GM21447 (cell line): ENCODE data around the gene DST.

Source experiments
- ATAC-seq: cut with Tn5 transposase; IDR thresholded peaks from one replicate; pipeline ENCODE4 v1.9.1; 2021; ENCODE audit not compliant: unreplicated experiment

The DST gene

DNA sequence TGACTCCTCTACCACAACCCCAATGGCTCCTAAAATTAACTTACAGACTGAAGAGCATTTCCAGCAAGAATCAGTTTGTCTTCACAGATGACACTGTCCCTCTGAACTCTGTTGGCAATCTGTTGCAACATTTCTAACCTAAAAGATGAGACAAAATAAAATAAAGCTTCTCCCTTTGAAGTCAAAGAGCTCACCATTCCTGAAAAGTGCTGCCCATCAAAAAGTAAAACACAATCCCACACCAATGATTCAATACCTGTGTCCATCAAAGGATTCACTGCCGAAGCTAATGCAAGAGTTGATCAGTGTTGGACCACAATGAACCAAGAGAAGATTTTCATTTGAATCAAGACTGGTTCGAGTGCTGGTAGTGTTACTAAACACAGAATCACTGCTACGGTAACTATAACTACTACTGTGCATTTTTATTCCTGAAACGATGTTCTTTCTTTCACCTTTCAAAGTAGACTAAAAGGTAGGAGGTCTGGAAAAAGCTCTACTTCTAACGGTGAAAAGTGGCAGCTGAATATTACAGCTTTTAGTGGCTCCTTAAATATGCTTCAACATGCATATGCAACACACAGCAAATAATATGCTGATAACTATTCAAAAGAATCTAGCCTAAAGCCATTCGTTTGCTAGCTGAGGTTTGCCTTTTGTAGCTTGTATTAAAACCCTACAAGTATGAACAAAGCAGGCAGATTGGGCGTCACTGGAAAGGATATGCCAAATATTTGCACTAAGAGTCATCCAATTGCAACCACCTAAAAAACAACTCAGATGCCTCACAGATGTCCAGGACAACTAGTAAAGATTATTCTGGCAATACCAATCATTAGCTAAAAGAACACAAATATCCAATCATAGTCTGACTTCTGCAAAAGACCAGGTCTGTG lies at the start of gene DST:
DST (minus strand) TSS at position 524 of the 896 bp plus-strand sequence.
- ATAC-seq: no peak

DNA sequence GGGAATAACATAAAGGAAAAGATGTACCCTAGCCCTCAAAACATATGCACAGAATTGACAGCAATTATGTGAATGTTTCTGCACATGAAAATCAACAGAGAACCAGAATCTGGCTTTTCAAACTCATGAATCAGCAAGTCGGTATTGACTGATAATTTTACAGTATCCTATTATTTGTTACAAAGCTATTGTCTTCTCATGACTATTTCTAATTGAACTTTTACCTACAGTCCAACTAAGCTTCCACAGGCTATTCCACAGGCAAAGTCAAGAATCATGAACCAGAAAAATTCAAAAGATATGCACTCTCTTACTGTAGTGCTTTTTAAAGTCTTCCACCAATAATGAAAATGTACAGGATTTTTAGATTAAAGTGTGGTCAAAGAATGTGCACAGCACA lies 49.1 kb upstream of the DST start:
- ATAC-seq: no peak

DNA sequence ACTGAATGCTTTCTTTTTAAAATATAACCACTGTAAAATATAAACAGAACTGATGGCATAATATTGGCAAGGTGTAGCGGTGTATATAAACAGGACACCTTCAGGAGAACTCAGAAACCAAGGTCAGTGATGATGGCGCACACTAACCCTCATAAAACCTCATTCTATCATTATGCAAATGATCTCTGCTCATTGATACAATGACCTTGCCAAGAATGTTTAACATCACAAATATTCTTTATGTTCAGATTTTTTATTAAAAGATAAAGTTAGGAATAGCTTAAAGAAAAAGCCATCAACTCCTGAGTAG lies 48.6 kb upstream of the DST start:
- ATAC-seq: no peak

DNA sequence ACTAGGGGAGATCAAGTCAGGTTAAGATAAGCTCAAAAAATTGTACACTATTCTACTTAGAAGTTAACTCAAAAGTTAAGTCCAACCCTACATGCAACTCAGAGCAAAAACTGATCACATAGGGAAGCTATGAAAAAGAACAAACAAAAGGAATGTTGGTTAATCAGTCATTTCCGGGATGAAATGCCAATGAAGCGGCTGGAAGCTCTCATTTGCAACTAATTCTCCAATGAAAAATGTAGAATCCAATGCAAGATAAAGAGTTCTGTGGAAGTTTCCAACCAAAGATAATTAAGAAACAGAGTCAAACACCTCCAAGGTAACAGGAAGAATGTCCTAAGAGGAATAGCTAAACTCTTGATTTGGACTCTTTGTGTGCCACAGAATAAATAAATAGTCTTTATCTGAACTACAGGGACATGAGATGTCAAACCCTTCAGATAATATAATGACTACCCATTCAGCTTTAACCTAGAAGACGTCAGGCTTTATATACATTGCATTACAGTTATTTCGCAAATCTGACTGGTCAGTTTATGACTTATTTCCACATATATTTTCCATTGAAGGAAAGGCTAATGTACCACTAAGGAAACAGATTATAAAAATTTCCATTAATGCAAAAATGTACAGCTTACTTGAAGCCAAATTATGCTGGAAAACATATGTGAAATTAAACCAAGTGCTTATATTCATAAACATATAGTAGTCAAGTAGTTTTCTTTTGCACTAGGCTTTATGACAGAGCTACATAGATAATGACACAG lies 48.0 kb upstream of the DST start:
- ATAC-seq: no peak

DNA sequence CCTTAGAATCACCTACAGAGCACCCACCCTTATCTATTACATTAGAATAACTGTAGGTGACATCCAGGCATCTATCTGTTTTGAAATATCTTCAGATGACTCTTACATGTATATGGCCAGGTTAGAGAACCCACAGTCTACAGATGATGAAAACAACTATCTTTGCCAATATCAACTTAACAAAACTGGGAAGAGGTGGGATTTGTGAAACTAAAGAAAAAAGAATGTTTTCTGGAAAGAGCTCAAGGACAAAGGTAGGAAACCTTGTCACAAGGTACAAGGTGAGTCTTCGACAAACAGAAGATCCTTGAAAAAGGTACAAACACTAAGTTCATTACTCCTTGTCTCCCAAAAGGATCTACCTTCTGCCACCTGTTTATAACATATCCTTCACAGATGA lies 47.0 kb upstream of the DST start:
- no peak for ATAC-seq

DNA sequence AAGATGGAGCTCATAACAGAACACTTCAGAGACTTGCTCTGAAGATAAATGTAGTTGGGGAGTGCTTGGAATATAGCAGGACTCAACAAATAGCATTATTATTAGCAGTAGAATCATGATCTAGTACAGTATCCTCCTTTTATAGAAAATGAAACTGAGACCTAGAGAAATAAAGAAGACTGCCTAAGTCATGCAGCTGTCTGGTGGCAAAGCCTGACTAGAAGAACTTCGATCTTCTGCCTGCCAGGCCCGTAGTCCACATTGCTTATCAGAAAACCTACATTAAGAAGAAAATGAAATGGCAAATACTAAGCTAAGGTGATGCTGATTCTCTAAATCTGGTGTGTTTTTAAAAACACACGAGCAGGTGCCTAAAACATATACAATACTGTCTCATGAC lies 46.4 kb upstream of the DST start:
- peak; percentile 80 for ATAC-seq

DNA sequence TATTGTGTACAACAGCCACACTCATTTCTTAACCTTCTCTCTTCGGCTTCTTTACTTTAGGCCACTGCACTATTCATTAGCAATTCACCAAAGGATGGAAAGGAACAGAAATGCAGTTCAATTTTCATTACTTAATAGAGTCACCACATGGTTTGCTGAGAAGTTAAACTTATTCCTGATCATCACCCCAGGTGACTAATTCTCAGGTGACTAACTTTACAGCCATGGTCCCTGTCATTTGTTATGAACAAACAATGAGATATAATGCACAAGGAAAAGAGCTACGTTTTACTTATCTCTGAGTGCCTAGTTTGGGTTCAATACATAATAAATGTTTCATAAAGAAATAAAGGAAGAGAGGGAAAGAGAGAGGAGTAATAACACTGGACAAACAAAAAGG lies 45.8 kb upstream of the DST start:
- ATAC-seq: no peak

DNA sequence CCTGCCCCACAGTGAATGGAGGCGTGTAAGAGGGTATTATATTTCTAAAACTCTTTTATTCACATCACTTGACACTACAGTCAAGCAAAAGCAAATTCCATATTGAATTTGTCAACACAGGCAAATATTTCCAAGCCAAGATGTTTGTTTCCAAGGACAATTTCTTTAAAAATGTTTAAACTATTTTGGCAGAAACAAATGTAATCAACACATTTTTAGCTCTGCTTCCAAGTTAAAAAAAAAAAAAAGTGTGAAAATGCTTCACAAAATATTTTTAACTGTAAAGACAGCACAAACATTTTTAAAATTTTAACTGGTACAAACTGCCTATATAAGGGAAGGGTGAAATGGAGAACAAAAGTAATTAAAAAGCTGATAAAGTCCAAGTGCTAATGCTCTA lies 44.9 kb upstream of the DST start:
- no peak for ATAC-seq

DNA sequence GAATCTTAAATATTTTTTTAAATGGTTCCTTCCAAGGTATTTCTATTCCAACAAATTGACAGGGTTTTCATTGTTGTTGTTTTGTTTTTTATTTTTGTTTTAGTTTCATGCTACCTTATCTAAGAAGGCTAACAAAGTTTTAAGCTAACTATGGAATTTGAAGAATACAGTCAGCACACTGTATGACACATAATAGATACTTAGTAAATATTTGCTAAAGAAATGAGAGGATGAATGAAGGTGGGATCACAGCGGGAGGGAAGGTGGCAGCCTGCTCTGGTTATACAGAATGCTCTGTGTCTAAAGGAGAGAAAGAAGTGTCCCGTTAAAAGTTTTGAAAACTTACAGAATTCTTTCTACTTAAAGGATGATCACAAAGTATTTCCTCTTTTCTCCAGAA lies 43.7 kb upstream of the DST start:
- no peak for ATAC-seq

DNA sequence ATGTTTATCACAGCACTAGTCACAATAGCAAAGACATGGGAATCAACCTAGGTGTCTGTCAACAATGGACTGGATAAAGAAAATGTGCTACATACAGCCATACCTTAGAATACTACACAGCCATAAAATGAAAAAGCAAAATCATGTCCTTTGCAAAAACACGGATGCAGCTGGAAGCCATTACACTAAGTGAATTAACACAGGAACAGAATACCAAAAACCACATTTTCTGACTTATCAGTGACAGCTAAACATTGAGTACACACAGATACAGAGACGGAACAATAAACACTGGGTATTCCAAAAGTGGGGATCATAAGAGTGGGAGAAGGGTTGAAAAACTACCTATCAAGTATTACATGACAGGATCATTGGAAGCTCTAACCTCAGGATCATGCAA lies 43.3 kb upstream of the DST start:
- no peak for ATAC-seq

DNA sequence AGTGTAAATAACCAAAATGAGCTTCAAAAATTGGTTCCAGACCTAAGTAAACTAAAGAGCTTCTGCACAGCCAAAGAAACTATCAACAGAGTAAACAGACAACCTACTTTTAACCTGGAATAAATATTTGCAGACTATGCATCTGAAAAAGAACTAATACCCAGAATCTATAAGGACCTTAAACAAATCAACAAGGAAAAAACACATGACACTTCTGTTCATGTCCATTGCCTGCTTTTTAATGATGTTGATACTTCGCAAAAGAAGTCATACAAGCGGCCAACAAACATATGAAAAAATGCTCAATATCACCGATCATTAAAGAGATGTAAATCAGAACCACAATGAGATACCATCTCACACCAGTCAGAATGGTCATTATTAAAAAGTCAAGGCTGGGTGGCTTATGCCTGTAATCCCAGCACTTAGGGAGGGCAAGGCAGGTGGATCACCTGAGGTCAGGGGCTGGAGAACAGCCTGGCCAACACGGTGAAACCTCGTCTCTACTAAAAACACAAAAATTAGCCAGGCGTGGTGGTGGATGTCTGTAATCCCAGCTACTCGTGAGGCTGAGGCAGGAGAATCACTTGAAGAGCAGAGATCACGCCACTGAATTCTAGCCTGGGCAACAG lies 42.5 kb upstream of the DST start:
- ATAC-seq: no peak

DNA sequence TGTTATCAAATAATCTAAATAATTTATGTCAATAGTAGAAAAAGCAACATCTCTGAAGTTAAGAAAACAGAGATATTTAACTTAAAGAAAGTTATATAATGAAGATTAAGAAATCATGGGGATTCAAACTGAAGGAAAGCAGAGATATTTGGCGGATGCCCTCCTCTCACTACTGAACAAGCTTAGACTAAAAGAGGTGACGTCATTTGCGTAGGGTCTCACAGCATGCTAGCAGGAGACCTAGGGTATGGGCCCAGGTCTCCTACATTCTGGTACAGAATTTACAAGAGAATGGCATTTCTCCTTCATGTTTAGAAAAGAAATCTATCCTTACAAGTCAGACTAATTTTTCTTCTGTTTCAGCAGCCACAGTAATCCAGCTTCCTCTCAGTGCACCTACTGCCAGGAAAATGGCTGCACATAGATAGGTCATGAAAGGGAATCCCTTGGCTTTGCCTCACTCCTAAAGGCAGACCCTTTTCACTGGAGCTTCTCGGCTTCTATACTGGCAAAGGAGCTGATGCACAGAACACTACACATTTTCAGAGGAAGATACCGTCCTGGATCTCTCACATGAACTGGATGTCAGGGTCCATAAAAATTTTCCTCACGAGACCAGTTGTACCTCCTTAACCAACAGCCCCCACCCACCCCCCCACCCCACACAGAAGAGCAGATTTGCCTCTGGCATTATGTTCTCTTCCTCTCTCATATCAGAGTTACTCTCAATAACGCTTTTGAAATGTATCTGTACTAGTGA lies 41.8 kb upstream of the DST start:
- no peak for ATAC-seq

DNA sequence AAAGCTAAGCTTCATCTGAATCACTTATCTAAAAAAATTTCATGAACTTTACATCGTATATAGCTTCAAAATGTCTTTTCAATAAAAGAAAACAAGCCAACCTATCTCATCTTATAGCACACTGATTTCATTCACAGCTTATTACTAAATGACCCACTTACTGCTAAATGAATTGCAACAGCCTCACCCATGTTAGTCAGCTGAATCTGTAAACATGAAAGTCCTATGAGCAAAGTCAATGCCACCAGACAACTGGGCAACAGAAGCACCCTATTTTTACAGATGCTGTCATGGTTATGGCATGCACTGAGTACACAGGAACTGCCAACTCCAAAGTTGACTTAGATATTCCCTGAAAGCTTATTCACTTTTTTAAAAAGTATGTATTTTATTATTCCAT lies 41.2 kb upstream of the DST start:
- ATAC-seq: no peak

DNA sequence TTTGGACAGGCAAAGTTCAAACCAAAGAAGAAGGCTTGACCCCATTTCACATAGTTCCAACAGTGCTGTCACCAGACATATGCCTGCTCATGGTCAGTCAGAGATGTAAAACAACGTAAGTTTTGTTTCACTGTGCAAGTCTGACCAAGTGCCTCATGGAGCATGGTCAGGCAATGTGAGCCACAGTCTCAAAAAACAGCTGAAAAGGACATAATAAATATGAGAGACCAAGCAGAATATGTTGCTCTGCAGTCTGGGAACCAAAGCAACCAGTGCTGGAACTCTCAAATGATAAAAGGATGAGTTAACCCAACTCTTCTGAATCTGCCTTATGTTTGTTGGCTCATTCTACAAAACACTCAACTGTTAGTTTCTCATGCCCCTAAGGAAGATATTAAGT lies 39.9 kb upstream of the DST start:
- ATAC-seq: no peak

DNA sequence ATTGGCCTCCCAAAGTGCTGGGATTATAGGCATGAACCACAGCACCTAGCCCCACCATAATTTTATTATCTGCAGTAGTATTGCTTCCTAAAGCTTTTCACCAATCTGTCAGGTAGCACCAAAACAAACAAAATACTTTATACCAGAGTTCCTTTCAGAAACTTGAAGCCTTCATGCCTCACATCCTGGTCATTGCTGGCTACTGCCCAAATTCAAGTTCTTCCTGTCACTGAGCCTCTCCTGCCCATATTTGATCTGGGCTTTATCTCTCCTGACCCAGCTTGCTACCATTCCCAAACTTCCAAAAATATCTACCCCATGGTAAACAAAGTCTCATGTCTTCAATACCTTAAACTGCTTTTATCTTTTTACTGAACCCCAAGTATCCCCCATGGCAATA lies 34.9 kb upstream of the DST start:
- ATAC-seq: no peak

DNA sequence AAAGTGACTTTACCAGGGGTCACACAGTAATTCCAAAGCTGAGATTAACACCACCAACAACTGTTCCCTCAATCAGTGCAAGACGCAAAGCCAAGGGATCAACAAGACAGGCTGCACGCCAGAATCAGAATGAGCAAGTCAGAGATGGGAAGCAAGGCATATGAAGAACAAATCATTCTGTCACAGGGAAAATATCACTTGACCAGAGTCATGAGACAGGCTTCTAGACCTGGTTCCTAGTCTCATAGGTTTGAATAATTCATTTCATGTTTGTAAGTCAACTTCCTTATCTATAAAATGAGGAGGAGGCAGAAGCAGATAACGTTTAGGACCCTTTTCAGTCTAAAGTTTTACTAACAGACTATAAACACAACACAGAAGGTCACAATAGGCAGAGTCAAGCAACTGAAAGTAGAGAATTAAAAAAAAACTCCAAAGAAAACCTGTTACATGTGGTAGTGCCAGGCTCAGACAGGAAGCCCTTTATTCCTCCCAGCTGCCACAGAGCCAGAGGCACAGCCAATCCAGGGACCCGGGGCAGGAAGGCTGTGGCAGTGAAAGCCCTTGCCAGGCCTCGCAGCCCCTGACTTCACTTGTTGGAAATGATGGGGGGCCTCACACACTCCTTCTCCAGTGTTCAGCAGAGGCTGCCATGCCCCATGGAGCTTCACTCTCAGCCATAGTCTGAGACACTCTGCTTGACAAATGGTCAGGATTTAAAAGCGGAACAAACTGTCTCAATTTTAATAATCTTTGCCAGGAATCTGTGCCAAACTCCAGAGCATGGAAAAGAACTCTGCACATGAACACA lies 29.2 kb upstream of the DST start:
- no peak for ATAC-seq

DNA sequence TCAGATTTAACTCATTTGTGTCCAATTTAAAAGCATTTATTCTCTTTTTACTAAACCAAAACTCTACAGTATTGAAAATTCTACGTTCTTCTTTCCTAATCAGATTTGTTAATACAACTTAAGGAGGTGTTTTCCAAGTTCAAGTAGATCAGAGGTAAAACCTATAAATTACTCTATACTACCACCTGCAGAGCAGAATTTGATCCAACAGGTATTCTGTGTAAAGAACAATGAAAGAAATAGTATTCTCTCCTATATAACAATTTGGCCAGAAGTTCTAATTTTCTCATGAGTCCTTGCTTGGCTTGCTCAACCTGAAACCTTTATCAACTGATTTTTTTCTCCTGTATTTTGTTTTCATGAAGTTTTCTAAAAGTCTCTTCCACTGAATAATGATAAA lies 28.5 kb upstream of the DST start:
- ATAC-seq: no peak

DNA sequence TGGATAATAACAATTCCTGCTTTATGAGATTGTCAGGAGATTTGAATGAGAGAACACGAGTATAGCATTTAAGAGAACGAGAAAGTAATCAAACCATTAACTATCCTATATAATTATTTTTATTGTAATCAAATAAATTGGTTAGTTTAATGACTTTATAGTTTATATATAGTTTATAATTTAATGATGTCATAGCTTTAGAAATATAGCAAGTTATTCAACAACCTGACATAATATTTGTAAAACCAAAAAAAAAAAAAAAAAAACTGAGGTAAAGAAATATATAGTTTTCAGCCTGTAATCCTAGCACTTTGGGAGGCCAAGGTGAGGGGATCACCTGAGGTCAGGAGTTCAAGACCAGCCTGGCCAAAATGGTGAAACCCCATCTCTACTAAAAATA lies 26.4 kb upstream of the DST start:
- no peak for ATAC-seq

DNA sequence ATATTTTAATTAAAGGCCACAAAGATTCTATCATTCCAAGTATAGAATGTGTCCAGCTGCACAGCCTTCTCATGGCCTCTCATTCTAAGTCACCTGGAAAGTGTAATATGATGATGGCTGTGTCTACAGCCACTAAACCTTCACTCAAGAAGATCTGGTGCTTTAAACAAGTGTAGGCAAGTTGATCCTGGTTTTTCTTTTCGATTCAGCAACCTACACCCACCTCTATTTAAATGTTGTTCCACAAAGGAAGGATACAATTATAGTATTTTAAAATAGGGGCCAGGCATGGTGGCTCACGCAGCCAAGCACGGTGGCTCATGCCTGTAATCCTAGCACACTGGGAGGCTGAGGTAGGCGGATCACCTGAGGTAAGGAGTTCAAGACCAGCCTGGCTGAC lies 25.5 kb upstream of the DST start:
- no peak for ATAC-seq

DNA sequence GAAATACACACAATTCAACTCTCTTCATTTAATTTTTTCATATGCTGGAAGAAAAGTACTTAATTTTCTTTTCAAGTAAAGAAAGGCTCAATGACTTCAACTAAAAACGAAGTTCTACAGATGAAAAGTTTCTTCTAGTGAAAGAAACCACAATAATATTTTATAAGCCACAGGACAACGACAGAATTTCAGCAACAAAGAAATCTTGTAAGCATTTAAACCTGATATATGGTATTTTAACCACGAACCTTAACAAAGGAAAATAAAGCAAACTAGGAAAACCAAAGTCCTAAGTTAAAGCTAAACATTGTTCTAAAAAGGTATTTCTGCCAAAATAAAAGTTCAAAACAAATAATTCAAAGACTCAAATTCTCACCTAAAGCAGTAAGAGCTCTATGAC lies 24.6 kb upstream of the DST start:
- ATAC-seq: no peak

DNA sequence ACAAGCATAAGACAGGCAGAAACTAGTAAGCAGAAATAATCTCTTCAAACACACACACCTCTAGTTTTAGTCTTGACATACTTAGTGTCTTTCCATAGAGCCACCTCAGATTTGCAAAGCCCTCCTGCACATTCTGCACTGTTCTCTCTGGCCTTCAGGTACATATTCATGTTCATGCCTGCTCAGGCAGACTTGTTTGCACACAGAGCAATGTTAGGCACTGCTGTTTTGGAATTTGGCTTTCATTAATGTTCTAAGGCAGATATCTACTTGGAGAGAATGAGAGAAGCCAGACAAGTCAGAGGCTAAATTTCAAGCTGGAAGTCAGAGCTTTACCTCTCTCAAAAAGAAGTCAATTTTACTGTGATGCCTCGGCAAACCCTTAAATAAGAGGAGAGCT lies 21.3 kb upstream of the DST start:
- no peak for ATAC-seq
